Measurements from ENCODE around the gene GALC.

DNA sequence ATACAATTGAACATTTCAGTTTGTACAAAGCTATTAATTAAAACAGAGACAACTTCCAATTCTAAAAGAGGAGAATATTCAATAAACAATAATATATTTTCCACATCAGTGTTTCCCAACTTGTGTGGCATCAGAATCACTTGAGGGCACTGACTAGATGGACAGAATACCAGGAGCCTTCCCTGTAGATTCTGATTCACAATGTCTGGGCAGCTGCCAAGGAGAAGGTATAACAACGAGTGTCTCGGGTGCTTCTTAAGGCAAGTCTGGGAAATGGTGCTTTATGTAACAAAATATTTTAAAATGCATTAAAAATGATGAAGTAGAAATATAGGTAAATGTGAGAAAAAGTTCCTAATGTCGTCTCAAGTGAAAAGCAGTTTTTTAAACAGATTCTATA lies 26.2 kb downstream of the GALC start:
- TF ChIP-seq, protein P1, sequence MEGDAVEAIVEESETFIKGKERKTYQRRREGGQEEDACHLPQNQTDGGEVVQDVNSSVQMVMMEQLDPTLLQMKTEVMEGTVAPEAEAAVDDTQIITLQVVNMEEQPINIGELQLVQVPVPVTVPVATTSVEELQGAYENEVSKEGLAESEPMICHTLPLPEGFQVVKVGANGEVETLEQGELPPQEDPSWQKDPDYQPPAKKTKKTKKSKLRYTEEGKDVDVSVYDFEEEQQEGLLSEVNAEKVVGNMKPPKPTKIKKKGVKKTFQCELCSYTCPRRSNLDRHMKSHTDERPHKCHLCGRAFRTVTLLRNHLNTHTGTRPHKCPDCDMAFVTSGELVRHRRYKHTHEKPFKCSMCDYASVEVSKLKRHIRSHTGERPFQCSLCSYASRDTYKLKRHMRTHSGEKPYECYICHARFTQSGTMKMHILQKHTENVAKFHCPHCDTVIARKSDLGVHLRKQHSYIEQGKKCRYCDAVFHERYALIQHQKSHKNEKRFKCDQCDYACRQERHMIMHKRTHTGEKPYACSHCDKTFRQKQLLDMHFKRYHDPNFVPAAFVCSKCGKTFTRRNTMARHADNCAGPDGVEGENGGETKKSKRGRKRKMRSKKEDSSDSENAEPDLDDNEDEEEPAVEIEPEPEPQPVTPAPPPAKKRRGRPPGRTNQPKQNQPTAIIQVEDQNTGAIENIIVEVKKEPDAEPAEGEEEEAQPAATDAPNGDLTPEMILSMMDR (IDR thresholded peaks at IDR 0.05) = no peak
- no peak for TF ChIP-seq POLR2A (IDR thresholded peaks at IDR 0.05)
